HCT116 (cell line): Measurements from ENCODE around the gene PPM1A. TPM values are rescaled to one million over a fixed set of nuclear protein-coding genes. Genes with fewer than 3 reads are reported as not detected.

Source experiments
- ATAC-seq: fragments of 200-7000 bp; cut with Tn5 transposase; 2 replicates; pipeline ENCODE4 v1.9.1; 2020; ENCODE audit warnings: mild to moderate bottlenecking, moderate library complexity
- BruUV-seq: library from RNA; stranded (reverse); fragments of 400-500 nt; replicated peaks from 2 replicates; lab custom pipeline; 2021; lab: Mats Ljungman, UMichigan
- CTCF ChIA-PET: fragments of 300-600 bp; sonication (Branson Sonifier 250); formaldehyde crosslinking; loops from one replicate; lab custom pipeline; 2021; ENCODE audit warnings: antibody characterized with exemption; lab: Charles Lee
- POLR2A ChIA-PET: fragments of 300-600, 350-600 bp; sonication (Branson Sonifier 250); formaldehyde crosslinking; loops from one replicate; lab custom pipeline; 2021; ENCODE audit warnings: antibody characterized with exemption; lab: Charles Lee
- RAD21 ChIA-PET, 2 experiments: fragments of 300-600 bp; sonication (Branson Sonifier 250); formaldehyde crosslinking; loops; one replicate each; lab custom pipeline; 2023; ENCODE audit warnings: low total read pairs in 2 of 2; ENCODE audit not compliant: uncharacterized antibody in 2 of 2, unreplicated experiment in 2 of 2, low non-redundant PET in 1 of 2; lab: Charles Lee
- DNase-seq: peaks from one replicate; pipeline ENCODE4 v3.0.0-alpha.2; 2010; ENCODE audit warnings: low read depth, low spot score
- H2AFZ ChIP-seq: fragments of 200-600 bp; shearing (Covaris generic), sonication (generic); 2 replicates; pipeline ENCODE4 v1.6.1; 2017; ENCODE audit warnings: low read depth, mixed run types, mixed read lengths, antibody characterized with exemption, low read length; ENCODE audit not compliant: poor library complexity, severe bottlenecking
- H3K27ac ChIP-seq: 2 replicates; pipeline ENCODE4 v1.5.1; 2012; ENCODE audit warnings: low read depth, low read length
- H3K27me3 ChIP-seq: fragments of 200-600 bp; sonication (generic); 2 replicates; pipeline ENCODE4 v1.6.1; 2016; ENCODE audit warnings: mixed run types, low read length, mixed read lengths; ENCODE audit not compliant: insufficient read depth
- H3K36me3 ChIP-seq, 2 experiments: fragments of 200-500 bp in 1 of 2; fragments of 200-600 bp in 1 of 2; sonication (Bioruptor generic) in 1 of 2; sonication (generic) in 1 of 2; 2 replicates each; pipeline versions ENCODE4 v1.5.1 to v1.6.1; 2014 to 2016; ENCODE audit warnings: low read length in 2 of 2, inconsistent platforms in 1 of 2, mixed read lengths in 1 of 2, mixed run types in 1 of 2; ENCODE audit not compliant: insufficient read depth in 2 of 2, control insufficient read depth in 1 of 2
- H3K4me1 ChIP-seq, 2 experiments: fragments of 200-600 bp in 1 of 2; sonication (generic) in 1 of 2; 2 replicates each; pipeline versions ENCODE4 v1.5.1 to v1.6.1; 2012 to 2017; ENCODE audit warnings: low read length in 2 of 2, inconsistent platforms in 1 of 2, mild to moderate bottlenecking in 1 of 2, mixed read lengths in 1 of 2, mixed run types in 1 of 2, moderate library complexity in 1 of 2; ENCODE audit not compliant: insufficient read depth in 2 of 2, control insufficient read depth in 1 of 2
- H3K4me2 ChIP-seq: fragments of 200-600 bp; sonication (generic); 2 replicates; pipeline ENCODE4 v1.6.1; 2017; ENCODE audit warnings: mixed run types, low read length, mixed read lengths
- H3K4me3 ChIP-seq, 2 experiments: fragments of 200-600 bp in 1 of 2; sonication (generic) in 1 of 2; replicated peaks in 1 of 2; 2 replicates each; pipeline ENCODE4 v1.5.1; 2011 to 2016; ENCODE audit warnings: low read length in 2 of 2, control low read depth in 1 of 2, low read depth in 1 of 2, mild to moderate bottlenecking in 1 of 2, mixed read lengths in 1 of 2, mixed run types in 1 of 2
- H3K79me2 ChIP-seq: fragments of 200-600 bp; sonication (generic); 2 replicates; pipeline ENCODE4 v1.6.1; 2017; ENCODE audit warnings: mild to moderate bottlenecking, mixed run types, low read length, moderate library complexity, mixed read lengths; ENCODE audit not compliant: insufficient read depth
- H3K9ac ChIP-seq: fragments of 200-600 bp; sonication (generic); 2 replicates; pipeline ENCODE4 v1.6.1; 2016; ENCODE audit warnings: low read length, mixed read lengths
- H3K9me2 ChIP-seq: fragments of 200-600 bp; sonication (generic), shearing (Covaris generic); 2 replicates; pipeline ENCODE4 v1.6.1; 2017; ENCODE audit warnings: mixed run types, mild to moderate bottlenecking, moderate library complexity; ENCODE audit not compliant: insufficient read depth
- H3K9me3 ChIP-seq, 2 experiments: fragments of 200-500 bp in 1 of 2; fragments of 200-600 bp in 1 of 2; sonication (Bioruptor generic) in 1 of 2; sonication (generic) in 1 of 2; 2 replicates each; pipeline ENCODE4 v1.6.1; 2014 to 2017; ENCODE audit warnings: low read length in 2 of 2, mixed read lengths in 2 of 2, inconsistent platforms in 1 of 2, low read depth in 1 of 2, mild to moderate bottlenecking in 1 of 2, mixed run types in 1 of 2, moderate library complexity in 1 of 2; ENCODE audit not compliant: control insufficient read depth in 1 of 2, insufficient read depth in 1 of 2
- H4K20me1 ChIP-seq: fragments of 200-600 bp; sonication (generic), shearing (Covaris generic); 2 replicates; pipeline ENCODE4 v1.6.1; 2017; ENCODE audit warnings: mixed run types, mild to moderate bottlenecking, moderate library complexity; ENCODE audit not compliant: insufficient read depth
- ELF1 ChIP-seq: IDR thresholded peaks from 2 replicates; pipeline ENCODE4 v1.6.1; 2012; ENCODE audit warnings: low read depth, borderline replicate concordance
- EZH2 ChIP-seq: fragments of 200-600 bp; sonication (generic); IDR thresholded peaks from 2 replicates; pipeline ENCODE4 v1.6.1; 2017; ENCODE audit warnings: antibody characterized with exemption, mixed run types
- EZH2phosphoT487 ChIP-seq: fragments of 200-600 bp; IDR thresholded peaks from 2 replicates; pipeline ENCODE4 v1.6.1; 2018; ENCODE audit warnings: antibody characterized with exemption, borderline replicate concordance
- FOSL1 ChIP-seq: IDR thresholded peaks from 2 replicates; pipeline ENCODE4 v1.6.1; 2012; ENCODE audit warnings: low read depth
- JUND ChIP-seq: IDR thresholded peaks from 2 replicates; pipeline ENCODE4 v1.6.1; 2012
- POLR2AphosphoS5 ChIP-seq: IDR thresholded peaks from 2 replicates; pipeline ENCODE4 v1.6.1; 2011; ENCODE audit warnings: mild to moderate bottlenecking, low read depth, low read length, moderate library complexity
- RAD21 ChIP-seq: IDR thresholded peaks from 2 replicates; pipeline ENCODE4 v1.6.1; 2012; ENCODE audit warnings: low read depth, mild to moderate bottlenecking
- SIN3A ChIP-seq: IDR thresholded peaks from 2 replicates; pipeline ENCODE4 v1.6.1; 2012; ENCODE audit warnings: low read depth
- SP1 ChIP-seq: IDR thresholded peaks from 2 replicates; pipeline ENCODE4 v1.6.1; 2012; ENCODE audit warnings: low read depth
- SRF ChIP-seq: IDR thresholded peaks from 2 replicates; pipeline ENCODE4 v1.6.1; 2012; ENCODE audit warnings: low read depth
- TCF7L2 ChIP-seq: IDR thresholded peaks from 2 replicates; pipeline ENCODE4 v1.7.0; 2011; ENCODE audit warnings: borderline replicate concordance, inconsistent platforms; ENCODE audit not compliant: insufficient read depth, insufficient read length; ENCODE audit errors: extremely low read depth
- ZNF274 ChIP-seq: fragments of 200-500 bp; sonication (Bioruptor generic); IDR thresholded peaks from 2 replicates; pipeline ENCODE4 v1.6.1; 2014; ENCODE audit warnings: mild to moderate bottlenecking, low read depth, low read length, inconsistent platforms
- intact Hi-C: fragments of 100-400 bp; cut with micrococcal nuclease; formaldehyde crosslinking; loops from 2 replicates; pipeline ENCODE4 v1.10.0; 2022
- total RNA-seq: library from RNA; stranded (reverse); gene quantifications from one replicate; pipeline ENCODE4 v1.2.1, GENCODE V29; 2021; ENCODE audit not compliant: unreplicated experiment
- TF ChIP-seq, protein P1 (sequence below), 3 experiments: fragments of 200-600 bp in 1 of 3; sonication (generic) in 1 of 3; IDR thresholded peaks in 2 of 3; conservative IDR thresholded peaks in 1 of 3; 2 replicates each; pipeline ENCODE4 v1.5.1; 2012 to 2017; ENCODE audit warnings: low read depth in 2 of 3, low read length in 2 of 3, antibody characterized with exemption in 1 of 3, borderline replicate concordance in 1 of 3, control low read depth in 1 of 3, mild to moderate bottlenecking in 1 of 3, mixed read lengths in 1 of 3, mixed run types in 1 of 3, moderate library complexity in 1 of 3; ENCODE audit not compliant: insufficient read depth in 1 of 3

The PPM1A gene
- total RNA-seq, 1 experiment from 2014 or later, result 32.8 TPM

DNA sequence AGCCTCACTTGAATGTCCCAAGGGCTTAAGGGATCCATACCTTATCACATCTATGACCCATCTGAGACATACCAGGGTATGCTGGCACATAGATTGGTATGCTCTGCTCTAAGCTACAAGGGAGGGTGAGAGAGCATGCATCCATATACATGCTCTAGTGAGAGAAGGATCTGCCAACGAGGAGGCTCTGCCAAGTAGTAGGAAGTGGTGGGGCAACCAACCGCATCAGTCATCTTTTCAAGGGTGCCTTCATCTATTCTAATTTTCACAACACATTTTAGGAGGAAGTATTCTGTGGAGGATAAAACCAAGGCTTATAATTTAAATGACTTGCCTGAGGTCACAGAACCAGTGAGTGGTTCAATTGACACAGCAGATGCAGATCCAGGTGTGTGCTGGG is 6.6 kb upstream of the PPM1A start:
- no peak for ATAC-seq
- no peaks in the 10 kb centered on the region for H4K20me1 ChIP-seq
- no peak overlapping the region for H3K4me3 ChIP-seq
- no peaks in the 10 kb centered on the region for H3K36me3 ChIP-seq
- RAD21 ChIA-PET, result no interaction called here
- no peak overlapping the region for H3K4me2 ChIP-seq
- H3K9ac ChIP-seq, result no peak overlapping the region
- intact Hi-C loops, result no loop called here
- H3K27ac ChIP-seq, result no peak overlapping the region
- H3K4me1 ChIP-seq, result peaks cover 5 to 6% of the 10 kb centered on the region in 2 experiments
- H2AFZ ChIP-seq, result no peak overlapping the region
- H3K9me3 ChIP-seq, result no peaks in the 10 kb centered on the region
- no peaks in the 10 kb centered on the region for H3K9me2 ChIP-seq
- POLR2A ChIA-PET, result no interaction called here
- no peaks in the 10 kb centered on the region for H3K79me2 ChIP-seq
- no peak for TF ChIP-seq SIN3A
- TF ChIP-seq, protein P1, sequence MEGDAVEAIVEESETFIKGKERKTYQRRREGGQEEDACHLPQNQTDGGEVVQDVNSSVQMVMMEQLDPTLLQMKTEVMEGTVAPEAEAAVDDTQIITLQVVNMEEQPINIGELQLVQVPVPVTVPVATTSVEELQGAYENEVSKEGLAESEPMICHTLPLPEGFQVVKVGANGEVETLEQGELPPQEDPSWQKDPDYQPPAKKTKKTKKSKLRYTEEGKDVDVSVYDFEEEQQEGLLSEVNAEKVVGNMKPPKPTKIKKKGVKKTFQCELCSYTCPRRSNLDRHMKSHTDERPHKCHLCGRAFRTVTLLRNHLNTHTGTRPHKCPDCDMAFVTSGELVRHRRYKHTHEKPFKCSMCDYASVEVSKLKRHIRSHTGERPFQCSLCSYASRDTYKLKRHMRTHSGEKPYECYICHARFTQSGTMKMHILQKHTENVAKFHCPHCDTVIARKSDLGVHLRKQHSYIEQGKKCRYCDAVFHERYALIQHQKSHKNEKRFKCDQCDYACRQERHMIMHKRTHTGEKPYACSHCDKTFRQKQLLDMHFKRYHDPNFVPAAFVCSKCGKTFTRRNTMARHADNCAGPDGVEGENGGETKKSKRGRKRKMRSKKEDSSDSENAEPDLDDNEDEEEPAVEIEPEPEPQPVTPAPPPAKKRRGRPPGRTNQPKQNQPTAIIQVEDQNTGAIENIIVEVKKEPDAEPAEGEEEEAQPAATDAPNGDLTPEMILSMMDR (IDR thresholded peaks at IDR 0.05 in 2 of 3, conservative IDR thresholded peaks at IDR 0.05 in 1 of 3; ENCODE audit: borderline replicate concordance in 1 of 3, insufficient read depth in 1 of 3, low read depth in 2 of 3, low read length in 2 of 3), result no peak
- no peak for TF ChIP-seq JUND
- TF ChIP-seq RAD21, result no peak
- TF ChIP-seq TCF7L2, result no peak
- no peak for TF ChIP-seq EZH2
- TF ChIP-seq ELF1, result no peak
- TF ChIP-seq POLR2AphosphoS5, result no peak
- TF ChIP-seq SRF, result no peak
- no peak for TF ChIP-seq SP1
- no peak for TF ChIP-seq ZNF274
- no peak for TF ChIP-seq EZH2phosphoT487
- TF ChIP-seq FOSL1, result no peak
- no TSS peak for BruUV-seq
- no peak for DNase-seq
- CTCF ChIA-PET, result no interaction called here
- H3K27me3 ChIP-seq, result no peaks in the 10 kb centered on the region
